Colonic mucosa (tissue), 4 donors: ENCODE measurements around the gene SOX10. TPM values are rescaled to one million over a fixed set of nuclear protein-coding genes. Genes with fewer than 3 reads are reported as not detected.
"Not testable (repeated sequence)": the region's sequence is repeated elsewhere in the genome, so short reads cannot be mapped to it uniquely, and the experiment has no call there.

Source experiments
- DNase-seq: peaks from one replicate; pipeline ENCODE4 v3.0.0-alpha.2; 2020
- H3K27ac ChIP-seq: fragments of 200-600 bp; one replicate; pipeline ENCODE4 v1.8.0; 2021
- H3K27me3 ChIP-seq: fragments of 200-600 bp; one replicate; pipeline ENCODE4 v1.8.0; 2021
- H3K36me3 ChIP-seq: fragments of 200-600 bp; one replicate; pipeline ENCODE4 v1.8.0; 2021
- H3K4me1 ChIP-seq: fragments of 200-600 bp; one replicate; pipeline ENCODE4 v1.8.0; 2021; ENCODE audit warnings: mild to moderate bottlenecking
- H3K4me3 ChIP-seq: fragments of 200-600 bp; one replicate; pipeline ENCODE4 v1.8.0; 2021
- H3K9ac ChIP-seq, 2 donors: one replicate each; pipeline ENCODE4 v1.7.0; 2013; ENCODE audit warnings: control low read depth in 2 of 2, low read depth in 2 of 2, low read length in 2 of 2
- H3K9me3 ChIP-seq: fragments of 200-600 bp; one replicate; pipeline ENCODE4 v1.8.0; 2021
- intact Hi-C: fragments of 100-400 bp; cut with DNase I; formaldehyde crosslinking; loops from one replicate; pipeline ENCODE4 v1.14.1; 2022
- total RNA-seq, 2 donors: library from RNA; stranded (reverse); fragmentation: NEBNext Ultra II Directional in 1 of 2; extraction: Animal tissue kit (Norgen Biotek cat#: 25700) in 1 of 2; gene quantifications; one replicate each; pipeline ENCODE4 v1.2.1, GENCODE V29; 2021
- TF ChIP-seq, protein P1 (sequence below): fragments of 200-600 bp; IDR thresholded peaks from one replicate; pipeline ENCODE4 v1.8.0; 2022; ENCODE audit warnings: antibody characterized with exemption, mild to moderate bottlenecking
- donor health status: healthy.
- donor health status: DM: no; HTN: no; CAD: no.
- donor health status: DM: no; HTN: no; CAD: no.

The SOX10 gene
- total RNA-seq, 2 donors from 2014 or later, result 0.57 to 3.4 TPM

DNA sequence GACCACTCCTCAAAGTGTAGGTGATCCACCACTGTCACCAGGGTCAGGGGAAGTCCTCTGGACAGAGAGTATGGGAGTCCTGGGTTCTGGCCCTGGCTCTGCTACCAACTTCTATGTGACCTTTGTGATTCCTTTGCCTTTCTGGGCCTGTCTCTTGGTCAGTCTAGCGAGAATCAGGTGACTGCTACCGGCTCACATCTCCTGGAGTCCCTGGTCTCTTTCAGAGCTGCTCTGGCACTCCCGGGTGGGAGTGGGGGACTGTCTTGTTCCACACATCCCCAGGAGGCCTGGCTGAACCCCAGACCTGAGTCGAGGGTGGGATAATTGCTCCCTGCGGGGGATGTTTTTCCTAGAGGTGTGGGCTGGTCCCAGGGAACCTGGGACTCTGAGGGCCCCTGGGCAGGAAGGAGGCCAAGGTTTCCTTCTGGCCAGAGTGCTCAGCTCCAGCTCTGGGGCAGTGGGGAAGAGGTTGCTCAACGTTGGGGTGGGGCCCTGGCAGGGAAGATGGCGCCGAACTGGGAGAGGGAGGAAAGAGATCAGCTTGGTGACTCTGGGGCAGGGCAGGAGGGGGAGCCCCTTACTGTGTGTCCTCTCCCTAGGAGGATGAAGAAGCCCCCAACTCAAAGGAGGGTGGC lies 2.1 kb downstream of the SOX10 start:
- Histone ChIP-seq H3K27ac (no peak overlapping the region), H3K4me3 (no peak overlapping the region), H3K4me1 (no peaks in the 10 kb centered on the region), H3K36me3 (no peaks in the 10 kb centered on the region), H3K9ac (no peak overlapping the region), H3K27me3 (no peaks in the 10 kb centered on the region), H3K9me3 (no peaks in the 10 kb centered on the region)
- intact Hi-C loops, result no loop called here
- DNase-seq, result peak; percentile 22
- TF ChIP-seq, protein P1, sequence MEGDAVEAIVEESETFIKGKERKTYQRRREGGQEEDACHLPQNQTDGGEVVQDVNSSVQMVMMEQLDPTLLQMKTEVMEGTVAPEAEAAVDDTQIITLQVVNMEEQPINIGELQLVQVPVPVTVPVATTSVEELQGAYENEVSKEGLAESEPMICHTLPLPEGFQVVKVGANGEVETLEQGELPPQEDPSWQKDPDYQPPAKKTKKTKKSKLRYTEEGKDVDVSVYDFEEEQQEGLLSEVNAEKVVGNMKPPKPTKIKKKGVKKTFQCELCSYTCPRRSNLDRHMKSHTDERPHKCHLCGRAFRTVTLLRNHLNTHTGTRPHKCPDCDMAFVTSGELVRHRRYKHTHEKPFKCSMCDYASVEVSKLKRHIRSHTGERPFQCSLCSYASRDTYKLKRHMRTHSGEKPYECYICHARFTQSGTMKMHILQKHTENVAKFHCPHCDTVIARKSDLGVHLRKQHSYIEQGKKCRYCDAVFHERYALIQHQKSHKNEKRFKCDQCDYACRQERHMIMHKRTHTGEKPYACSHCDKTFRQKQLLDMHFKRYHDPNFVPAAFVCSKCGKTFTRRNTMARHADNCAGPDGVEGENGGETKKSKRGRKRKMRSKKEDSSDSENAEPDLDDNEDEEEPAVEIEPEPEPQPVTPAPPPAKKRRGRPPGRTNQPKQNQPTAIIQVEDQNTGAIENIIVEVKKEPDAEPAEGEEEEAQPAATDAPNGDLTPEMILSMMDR, result no peak

DNA sequence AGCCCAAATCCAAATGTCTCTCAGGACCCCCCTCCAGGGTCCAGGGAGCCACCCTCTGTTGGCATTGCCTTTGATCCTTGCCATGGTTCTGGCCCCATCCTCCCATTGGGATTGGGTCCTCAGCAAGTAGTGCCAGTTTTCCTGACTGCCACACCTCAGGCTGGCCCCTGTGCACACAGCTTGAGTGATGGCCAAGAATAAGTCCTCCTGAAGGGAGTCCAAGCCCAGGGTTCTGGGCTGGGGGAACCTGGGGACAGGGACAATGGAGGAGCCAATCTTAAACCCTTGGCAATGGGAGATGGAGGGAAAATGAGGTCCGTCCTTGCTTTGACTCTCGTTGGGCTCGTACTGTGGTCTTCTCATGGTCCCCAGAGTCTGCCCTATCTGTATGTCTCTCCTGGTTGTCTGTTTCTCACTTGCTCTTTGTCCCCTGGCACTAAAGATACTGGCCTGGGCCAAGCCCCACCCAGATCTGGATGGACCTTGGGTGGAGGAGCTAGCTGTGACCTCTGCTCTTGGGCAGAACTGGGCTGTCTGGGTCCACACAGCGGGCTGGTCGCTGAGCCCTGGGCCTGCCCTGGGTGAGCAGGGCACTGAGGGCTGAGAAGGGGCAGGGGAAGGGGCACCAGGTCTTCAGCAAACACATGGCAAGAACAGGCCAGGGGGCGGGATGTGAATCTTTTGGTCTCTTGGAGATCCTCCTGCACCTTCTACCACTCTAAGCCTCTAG lies 2.9 kb downstream of the SOX10 start:
- intact Hi-C loops, result no loop called here

DNA sequence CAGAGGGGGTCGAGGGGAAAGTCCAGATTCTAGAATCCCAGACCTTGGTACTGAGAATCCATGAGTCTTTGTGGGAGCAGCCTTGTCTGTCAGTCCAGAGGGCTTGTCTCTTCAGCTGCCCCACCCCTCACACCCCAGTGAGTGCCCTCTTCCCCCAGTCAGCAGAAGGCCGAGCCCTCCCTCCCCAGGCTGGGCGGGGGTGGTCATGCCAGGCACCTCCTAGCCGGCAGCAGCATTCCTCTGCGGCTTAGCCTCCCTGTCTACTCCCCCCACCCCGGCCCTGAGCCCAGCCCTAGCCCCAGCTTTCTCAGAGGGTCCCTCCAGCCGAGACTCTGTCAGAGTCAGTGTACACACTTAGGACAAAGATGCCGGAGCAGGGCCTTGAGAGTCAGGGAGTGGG lies 4.6 kb downstream of the SOX10 start:
- no peak overlapping the region for H3K4me3 ChIP-seq
- H3K9ac ChIP-seq, result no peak overlapping the region
- no peaks in the 10 kb centered on the region for H3K9me3 ChIP-seq
- no peak for DNase-seq
- H3K27me3 ChIP-seq, result no peaks in the 10 kb centered on the region
- H3K36me3 ChIP-seq, result no peaks in the 10 kb centered on the region
- H3K4me1 ChIP-seq, result no peaks in the 10 kb centered on the region
- intact Hi-C loops, result no loop called here
- TF ChIP-seq, protein P1, result no peak
- H3K27ac ChIP-seq, result no peak overlapping the region

More for the DNA sequence above, 2.9 kb downstream of the SOX10 start:
- H3K27ac ChIP-seq, result no peak overlapping the region
- peak; percentile 53 for DNase-seq
- no peaks in the 10 kb centered on the region for H3K27me3 ChIP-seq
- no peaks in the 10 kb centered on the region for H3K4me1 ChIP-seq
- H3K4me3 ChIP-seq, result no peak overlapping the region
- TF ChIP-seq, protein P1, result no peak
- H3K9me3 ChIP-seq, result no peaks in the 10 kb centered on the region
- H3K9ac ChIP-seq, result peak overlapping the region in 1 of 2 donors; percentile 2
- H3K36me3 ChIP-seq, result no peaks in the 10 kb centered on the region

DNA sequence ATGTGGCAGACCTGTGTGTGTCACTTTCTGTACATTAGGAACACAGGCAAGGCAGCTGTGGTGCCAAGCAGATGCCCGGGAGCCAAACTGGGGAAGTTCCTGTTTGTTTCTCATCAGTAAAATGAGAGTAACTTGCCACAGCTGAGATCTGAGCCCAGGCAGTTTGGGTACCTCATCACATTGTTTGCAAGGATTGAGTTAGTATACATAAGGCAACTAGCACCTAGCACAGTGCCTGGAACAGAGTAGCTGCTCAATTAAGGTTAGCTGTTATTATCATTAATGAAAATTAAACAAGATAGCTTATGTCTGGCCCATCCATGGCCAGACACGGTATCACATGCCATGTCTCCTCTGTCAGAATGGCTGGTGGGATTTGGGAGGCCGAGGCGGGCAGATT lies 7.8 kb downstream of the SOX10 start:
- DNase-seq, result no peak
- Histone ChIP-seq H3K9ac (no peak overlapping the region), H3K27me3 (no peaks in the 10 kb centered on the region), H3K36me3 (no peaks in the 10 kb centered on the region), H3K4me1 (no peaks in the 10 kb centered on the region), H3K4me3 (no peak overlapping the region), H3K27ac (no peak overlapping the region), H3K9me3 (no peaks in the 10 kb centered on the region)
- intact Hi-C loops, result no loop called here
- TF ChIP-seq, protein P1, result no peak

DNA sequence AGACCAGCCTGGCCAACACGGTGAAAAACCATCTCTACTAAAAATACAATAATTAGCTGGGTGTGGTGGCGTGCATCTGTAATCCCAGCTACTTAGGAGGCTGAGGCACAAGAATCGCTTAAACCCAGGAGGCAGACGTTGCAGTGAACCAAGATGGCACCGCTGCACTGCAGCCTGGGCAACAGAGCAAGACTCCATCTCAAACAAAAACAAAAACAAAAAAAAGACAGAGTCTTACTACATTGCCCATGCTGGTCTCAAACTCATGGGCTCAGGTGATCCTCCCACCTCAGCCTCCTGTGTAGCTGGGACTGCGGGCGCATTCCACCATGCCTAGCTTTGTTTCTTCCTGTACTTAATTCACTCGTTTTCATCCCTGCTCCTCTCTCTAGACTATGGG lies 8.3 kb downstream of the SOX10 start:
- H3K9ac ChIP-seq, H3K36me3 ChIP-seq, intact Hi-C loops, H3K27me3 ChIP-seq, DNase-seq, H3K4me1 ChIP-seq, H3K9me3 ChIP-seq, H3K27ac ChIP-seq, H3K4me3 ChIP-seq: not testable (repeated sequence)

DNA sequence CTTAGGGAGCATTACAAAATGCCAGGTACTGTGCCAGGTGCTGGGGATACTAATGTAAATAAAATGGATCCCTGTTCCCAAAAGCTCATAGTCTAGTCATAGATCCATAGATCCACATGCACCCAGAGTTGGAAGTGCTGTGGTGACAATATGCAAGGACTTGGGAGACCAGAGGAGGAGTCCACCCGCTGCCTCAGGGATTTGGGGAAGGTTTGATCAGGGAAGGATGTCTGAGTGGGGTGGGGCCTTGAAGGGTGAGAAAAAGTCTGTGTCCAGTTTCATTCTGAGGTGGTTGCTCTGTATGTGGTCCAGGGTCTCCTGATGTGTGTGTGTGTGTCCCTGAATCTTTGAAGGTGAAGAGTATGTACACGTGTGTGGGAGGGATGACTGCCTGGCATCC lies 9.2 kb downstream of the SOX10 start:
- intact Hi-C loops, result no loop called here
- no peaks in the 10 kb centered on the region for H3K9me3 ChIP-seq
- TF ChIP-seq, protein P1, result no peak
- no peaks in the 10 kb centered on the region for H3K27me3 ChIP-seq
- H3K36me3 ChIP-seq, result no peaks in the 10 kb centered on the region
- no peaks in the 10 kb centered on the region for H3K4me1 ChIP-seq
- no peak overlapping the region for H3K27ac ChIP-seq
- no peak overlapping the region for H3K4me3 ChIP-seq
- H3K9ac ChIP-seq, result no peak overlapping the region
- DNase-seq, result no peak
